K562 (cell line): Measurements from ENCODE around the gene R3HDM1. TPM values are rescaled to one million over a fixed set of nuclear protein-coding genes. Genes with fewer than 3 reads are reported as not detected.

ENCODE experiments used
- ATF7 ChIP-seq: fragments of 450-650 bp; IDR thresholded peaks from 2 replicates; pipeline ENCODE4 v1.7.1; 2014; ENCODE audit warnings: mild to moderate bottlenecking, moderate library complexity
- CHCHD3 ChIP-seq: fragments of 250-450 bp; sonication (Bioruptor Pico); IDR thresholded peaks from 2 replicates; pipeline ENCODE4 v2.1.2; 2022; ENCODE audit warnings: mild to moderate bottlenecking
- DACH1 ChIP-seq: fragments of 450-650 bp; IDR thresholded peaks from 2 replicates; pipeline ENCODE4 v1.6.1; 2018; ENCODE audit not compliant: partially characterized antibody
- EWSR1 ChIP-seq: fragments of 450-650 bp; IDR thresholded peaks from 2 replicates; pipeline ENCODE4 v1.6.1; 2018; ENCODE audit warnings: borderline replicate concordance, mild to moderate bottlenecking, low read depth, moderate library complexity; ENCODE audit not compliant: partially characterized antibody
- FOSL1 ChIP-seq: fragments of 200-800 bp; sonication (Bioruptor generic); conservative IDR thresholded peaks from 2 replicates; pipeline ENCODE4 v1.6.1; 2016; ENCODE audit warnings: missing genetic modification characterization, missing compliant biosample characterization
- FOXA3 ChIP-seq, 2 experiments: fragments of 450-650 bp in 1 of 2; sonication (generic) in 1 of 2; formaldehyde crosslinking; IDR thresholded peaks in 1 of 2; conservative IDR thresholded peaks in 1 of 2; 2 replicates each; pipeline versions ENCODE4 v1.4.0 to v1.8.0; 2020 to 2022; ENCODE audit warnings: mild to moderate bottlenecking in 2 of 2, missing genetic modification reagents in 1 of 2
- GATAD2A ChIP-seq: fragments of 450-650 bp; IDR thresholded peaks from 2 replicates; pipeline ENCODE4 v1.6.1; 2017
- HDAC3 ChIP-seq: fragments of 450-650 bp; IDR thresholded peaks from 2 replicates; pipeline ENCODE4 v1.6.1; 2018; ENCODE audit warnings: borderline replicate concordance, mild to moderate bottlenecking, moderate library complexity; ENCODE audit not compliant: partially characterized antibody
- HMG20A ChIP-seq: fragments of 450-650 bp; formaldehyde crosslinking; conservative IDR thresholded peaks from 2 replicates; pipeline ENCODE4 v1.4.0; 2020; ENCODE audit warnings: mild to moderate bottlenecking, mixed read lengths
- KLF10 ChIP-seq: fragments of 250-450 bp; sonication (Bioruptor Pico); IDR thresholded peaks from 2 replicates; pipeline ENCODE4 v1.6.1; 2021; ENCODE audit warnings: matching md5 sums
- OTX1 ChIP-seq: fragments of 450-650 bp; formaldehyde crosslinking; IDR thresholded peaks from 2 replicates; pipeline ENCODE4 v1.4.0; 2022; ENCODE audit warnings: mild to moderate bottlenecking
- POU5F1 ChIP-seq: fragments of 150-350 bp; IDR thresholded peaks from 2 replicates; pipeline ENCODE4 v1.6.1; 2014; ENCODE audit warnings: borderline replicate concordance, low read length, low read depth, mild to moderate bottlenecking; ENCODE audit not compliant: partially characterized antibody
- SMARCA5 ChIP-seq: fragments of 450-650 bp; IDR thresholded peaks from 2 replicates; pipeline ENCODE4 v1.6.1; 2016
- SP2 ChIP-seq: IDR thresholded peaks from 2 replicates; pipeline ENCODE4 v1.6.1; 2011; ENCODE audit warnings: mild to moderate bottlenecking, low read depth, low read length, moderate library complexity; ENCODE audit not compliant: poor library complexity, severe bottlenecking; ENCODE audit errors: extremely low read depth
- SREBF2 ChIP-seq: sonication (generic); formaldehyde crosslinking; IDR thresholded peaks from 2 replicates; pipeline ENCODE4 v1.4.0; 2020; ENCODE audit warnings: mild to moderate bottlenecking, missing genetic modification reagents
- TCF3 ChIP-seq: sonication (generic); formaldehyde crosslinking; IDR thresholded peaks from 2 replicates; pipeline ENCODE4 v1.4.0; 2020; ENCODE audit warnings: mild to moderate bottlenecking, missing genetic modification reagents
- ZBTB9 ChIP-seq: fragments of 450-650 bp; formaldehyde crosslinking; IDR thresholded peaks from 2 replicates; pipeline ENCODE4 v1.4.0; 2020; ENCODE audit warnings: mild to moderate bottlenecking, moderate library complexity
- ZNF212 ChIP-seq: fragments of 450-650 bp; formaldehyde crosslinking; IDR thresholded peaks from 2 replicates; pipeline ENCODE4 v1.4.0; 2020; ENCODE audit warnings: mild to moderate bottlenecking
- ZNF217 ChIP-seq: sonication (generic); formaldehyde crosslinking; IDR thresholded peaks from 2 replicates; pipeline ENCODE4 v1.8.0; 2022; ENCODE audit warnings: mild to moderate bottlenecking, missing genetic modification reagents
- ZNF232 ChIP-seq: sonication (generic); formaldehyde crosslinking; IDR thresholded peaks from 2 replicates; pipeline ENCODE4 v1.8.0; 2022; ENCODE audit warnings: mild to moderate bottlenecking, missing genetic modification reagents
- ZNF239 ChIP-seq: fragments of 250-450 bp; sonication (Bioruptor Pico); IDR thresholded peaks from 2 replicates; pipeline ENCODE4 v1.4.0; 2020; ENCODE audit warnings: mild to moderate bottlenecking
- ZNF668 ChIP-seq: fragments of 250-450 bp; sonication (Bioruptor Pico); IDR thresholded peaks from 2 replicates; pipeline ENCODE4 v1.8.0; 2022; ENCODE audit warnings: mild to moderate bottlenecking, inconsistent platforms
- ZNF75A ChIP-seq: fragments of 450-650 bp; formaldehyde crosslinking; IDR thresholded peaks from 2 replicates; pipeline ENCODE4 v1.4.0; 2020; ENCODE audit warnings: mild to moderate bottlenecking
- ZNF785 ChIP-seq: fragments of 250-450 bp; sonication (Bioruptor Pico); IDR thresholded peaks from 2 replicates; pipeline ENCODE4 v1.4.0; 2020; ENCODE audit warnings: mild to moderate bottlenecking
- polyA plus RNA-seq, 8 experiments: library from polyadenylated mRNA; depleted of rRNA in 4 of 8; stranded (reverse) in 5 of 8; unstranded in 3 of 8; fragments of >200 nt; fragmentation: Nextera tagmentation in 2 of 8; fragmentation: Illumina TruSeq in 1 of 8; extraction: Ambion mirVana in 2 of 8; extraction: Trizol in 1 of 8; gene quantifications; 2 replicates each; pipeline versions ENCODE4 v1.2.1 to v1.2.3, GENCODE V29; 2011 to 2014; ENCODE audit warnings: inconsistent platforms in 1 of 8, missing spikeins in 1 of 8
- total RNA-seq, 7 experiments: library from RNA; depleted of rRNA in 6 of 7; stranded (reverse); fragments of >200 nt in 6 of 7; fragmentation: Illumina TruSeq in 2 of 7; extraction: Trizol in 2 of 7; gene quantifications; 2 replicates each; pipeline versions ENCODE4 v1.2.1 to v1.2.3, GENCODE V29; 2011 to 2021; ENCODE audit warnings: low replicate concordance in 1 of 7
- TF ChIP-seq, protein P1 (sequence below): fragments of 450-650 bp; formaldehyde crosslinking; conservative IDR thresholded peaks from 2 replicates; pipeline ENCODE4 v1.4.0; 2022; ENCODE audit warnings: mild to moderate bottlenecking, missing genetic modification characterization
- TF ChIP-seq, protein P2 (sequence below): fragments of 250-450 bp; sonication (Bioruptor Pico); IDR thresholded peaks from 2 replicates; pipeline ENCODE4 v1.4.0; 2020; ENCODE audit warnings: borderline replicate concordance

R3HDM1 gene
- total and polyA plus RNA-seq, 9 of the 15 experiments (the other 6 are each of a cell fraction or from before 2014, with no cell fraction given) = 12.4 to 89.4 (median 31.0) TPM

GRCh38 chr2:135530313-135531230, 712 bp upstream of the R3HDM1 start, which contains the start of gene ZRANB3 (continued):
- TF ChIP-seq, protein P1, sequence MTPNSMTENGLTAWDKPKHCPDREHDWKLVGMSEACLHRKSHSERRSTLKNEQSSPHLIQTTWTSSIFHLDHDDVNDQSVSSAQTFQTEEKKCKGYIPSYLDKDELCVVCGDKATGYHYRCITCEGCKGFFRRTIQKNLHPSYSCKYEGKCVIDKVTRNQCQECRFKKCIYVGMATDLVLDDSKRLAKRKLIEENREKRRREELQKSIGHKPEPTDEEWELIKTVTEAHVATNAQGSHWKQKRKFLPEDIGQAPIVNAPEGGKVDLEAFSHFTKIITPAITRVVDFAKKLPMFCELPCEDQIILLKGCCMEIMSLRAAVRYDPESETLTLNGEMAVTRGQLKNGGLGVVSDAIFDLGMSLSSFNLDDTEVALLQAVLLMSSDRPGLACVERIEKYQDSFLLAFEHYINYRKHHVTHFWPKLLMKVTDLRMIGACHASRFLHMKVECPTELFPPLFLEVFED (CRISPR knock-in tag) = peak; percentile 43; the same call in 1 of the 2 replicates
- TF ChIP-seq ATF7 = peak; percentile 53; the same call in 1 of the 2 replicates
- TF ChIP-seq FOXA3 (CRISPR knock-in tag; conservative IDR thresholded peaks at IDR 0.05 in 1 of 2, IDR thresholded peaks at IDR 0.05 in 1 of 2) = no peak
- no peak for TF ChIP-seq ZNF785 (CRISPR knock-in tag)
- no peak for TF ChIP-seq ZNF212 (CRISPR knock-in tag)
- TF ChIP-seq ZNF239 (CRISPR knock-in tag) = no peak
- TF ChIP-seq TCF3 (CRISPR knock-in tag) = no peak
- TF ChIP-seq OTX1 (CRISPR knock-in tag) = no peak
- peak; percentile 28; the same call in 1 of the 2 replicates for TF ChIP-seq FOSL1 (tag)
- TF ChIP-seq HDAC3 = no peak
- TF ChIP-seq, protein P2, sequence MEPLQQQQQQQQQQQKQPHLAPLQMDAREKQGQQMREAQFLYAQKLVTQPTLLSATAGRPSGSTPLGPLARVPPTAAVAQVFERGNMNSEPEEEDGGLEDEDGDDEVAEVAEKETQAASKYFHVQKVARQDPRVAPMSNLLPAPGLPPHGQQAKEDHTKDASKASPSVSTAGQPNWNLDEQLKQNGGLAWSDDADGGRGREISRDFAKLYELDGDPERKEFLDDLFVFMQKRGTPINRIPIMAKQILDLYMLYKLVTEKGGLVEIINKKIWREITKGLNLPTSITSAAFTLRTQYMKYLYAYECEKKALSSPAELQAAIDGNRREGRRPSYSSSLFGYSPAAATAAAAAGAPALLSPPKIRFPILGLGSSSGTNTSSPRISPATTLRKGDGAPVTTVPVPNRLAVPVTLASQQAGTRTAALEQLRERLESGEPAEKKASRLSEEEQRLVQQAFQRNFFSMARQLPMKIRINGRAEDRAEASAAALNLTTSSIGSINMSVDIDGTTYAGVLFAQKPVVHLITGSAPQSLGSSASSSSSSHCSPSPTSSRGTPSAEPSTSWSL = no peak
- no peak for TF ChIP-seq KLF10 (CRISPR knock-in tag)
- TF ChIP-seq SREBF2 (CRISPR knock-in tag) = no peak
- no peak for TF ChIP-seq DACH1
- TF ChIP-seq ZNF75A (CRISPR knock-in tag) = no peak; the same call in 1 of the 2 replicates
- no peak for TF ChIP-seq HMG20A (CRISPR knock-in tag)
- TF ChIP-seq CHCHD3 (CRISPR knock-in tag) = no peak
- TF ChIP-seq GATAD2A = no peak
- TF ChIP-seq ZBTB9 = 0 out of 2 replicates have a peak, but pooled peaks have one; percentile 45
- TF ChIP-seq EWSR1 = no peak
- no peak for TF ChIP-seq SMARCA5
- no peak for TF ChIP-seq ZNF668
- no peak for TF ChIP-seq SP2
- TF ChIP-seq ZNF232 (CRISPR knock-in tag) = no peak; the same call in 1 of the 2 replicates
- no peak for TF ChIP-seq ZNF217 (CRISPR knock-in tag)
- TF ChIP-seq POU5F1 = no peak
